Liver (tissue), 9 donors: ENCODE data around the gene GATA6. TPM values are rescaled to one million over a fixed set of nuclear protein-coding genes. Genes with fewer than 3 reads are reported as not detected.

Experiments used
- DNase-seq: peaks from one replicate; pipeline ENCODE4 v3.0.0-alpha.2; 2017; ENCODE audit warnings: low spot score
- H3K27ac ChIP-seq, 2 donors: one replicate each; pipeline ENCODE4 v1.7.0; 2013; ENCODE audit warnings: inconsistent platforms in 2 of 2, low read length in 2 of 2, control low read depth in 1 of 2, low read depth in 1 of 2, mild to moderate bottlenecking in 1 of 2
- H3K27me3 ChIP-seq, 4 donors: one replicate each; pipeline versions ENCODE4 v1.6.1 to v1.7.0; 2013; ENCODE audit warnings: low read length in 3 of 4, inconsistent platforms in 1 of 4, mild to moderate bottlenecking in 1 of 4, moderate library complexity in 1 of 4; ENCODE audit not compliant: control insufficient read depth in 4 of 4, insufficient read depth in 4 of 4
- H3K36me3 ChIP-seq, 4 donors: one replicate each; pipeline versions ENCODE4 v1.6.1 to v1.7.0; 2013; ENCODE audit warnings: low read length in 3 of 4, mild to moderate bottlenecking in 3 of 4, low read depth in 1 of 4, moderate library complexity in 1 of 4; ENCODE audit not compliant: control insufficient read depth in 4 of 4, insufficient read depth in 3 of 4
- H3K4me1 ChIP-seq, 4 donors: one replicate each; pipeline versions ENCODE4 v1.6.1 to v1.7.0; 2013; ENCODE audit warnings: low read length in 3 of 4, mild to moderate bottlenecking in 3 of 4, moderate library complexity in 1 of 4; ENCODE audit not compliant: control insufficient read depth in 4 of 4, insufficient read depth in 4 of 4
- H3K4me3 ChIP-seq, 3 donors: one replicate each; pipeline versions ENCODE4 v1.6.1 to v1.7.0; 2013; ENCODE audit warnings: low read length in 3 of 3, control low read depth in 1 of 3, low read depth in 1 of 3, mild to moderate bottlenecking in 1 of 3
- H3K9ac ChIP-seq, 2 donors: one replicate each; pipeline ENCODE4 v1.7.0; 2013; ENCODE audit warnings: low read length in 2 of 2, mild to moderate bottlenecking in 2 of 2, moderate library complexity in 2 of 2, control low read depth in 1 of 2, low read depth in 1 of 2
- H3K9me3 ChIP-seq, 4 donors: one replicate each; pipeline versions ENCODE4 v1.6.1 to v1.7.0; 2013; ENCODE audit warnings: low read length in 3 of 4; ENCODE audit not compliant: control insufficient read depth in 4 of 4
- FOXA1 ChIP-seq: IDR thresholded peaks from 2 replicates; pipeline ENCODE4 v1.6.1; 2016; ENCODE audit warnings: antibody characterized with exemption
- FOXA2 ChIP-seq: IDR thresholded peaks from 2 replicates; pipeline ENCODE4 v1.6.1; 2016; ENCODE audit warnings: antibody characterized with exemption
- GABPA ChIP-seq, 2 donors: IDR thresholded peaks in 1 of 2; conservative IDR thresholded peaks in 1 of 2; 2 replicates each; pipeline ENCODE4 v1.6.1; 2016; ENCODE audit warnings: antibody characterized with exemption in 2 of 2, mild to moderate bottlenecking in 1 of 2, moderate library complexity in 1 of 2
- RXRA ChIP-seq, 2 donors: IDR thresholded peaks; 2 replicates each; pipeline ENCODE4 v1.6.1; 2017 to 2018; ENCODE audit warnings: antibody characterized with exemption in 2 of 2, mild to moderate bottlenecking in 1 of 2
- TAF1 ChIP-seq: conservative IDR thresholded peaks from 2 replicates; pipeline ENCODE4 v1.6.1; 2016; ENCODE audit warnings: antibody characterized with exemption, mild to moderate bottlenecking
- WGBS: extraction: QIAGEN DNeasy Blood & Tissue Kit; methylation state at CpG from one replicate; pipeline ENCODE4 v1.1.7; 2013; 5-methylcytosine and 5-hydroxymethylcytosine counted together
- polyA plus RNA-seq, 2 donors: library from polyadenylated mRNA; stranded (reverse) in 1 of 2; unstranded in 1 of 2; fragments of 200-250 nt in 1 of 2; fragments of >200 nt in 1 of 2; fragmentation: Nextera tagmentation in 1 of 2; extraction: Ambion mirVana in 1 of 2; gene quantifications; one replicate each; pipeline versions ENCODE4 v1.2.1 to v1.2.3, GENCODE V29; 2013 to 2015
- total RNA-seq, 2 donors: library from RNA; depleted of rRNA; stranded (reverse); fragments of >200 nt; gene quantifications; one replicate each; pipeline ENCODE4 v1.2.3, GENCODE V29; 2014
- TF ChIP-seq, protein P1 (sequence below): IDR thresholded peaks from 2 replicates; pipeline ENCODE4 v1.6.1; 2016; ENCODE audit warnings: antibody characterized with exemption
- TF ChIP-seq, protein P2 (sequence below): IDR thresholded peaks from 2 replicates; pipeline ENCODE4 v1.6.1; 2016; ENCODE audit warnings: antibody characterized with exemption
- donor health status: healthy.
- donor health status: healthy.
- donor health status: healthy.
- donor health status: healthy.
- donor health status: healthy.

Gene GATA6
- total and polyA plus RNA-seq, 4 donors, result 1.8 to 6.6 (median 4.9) TPM

DNA sequence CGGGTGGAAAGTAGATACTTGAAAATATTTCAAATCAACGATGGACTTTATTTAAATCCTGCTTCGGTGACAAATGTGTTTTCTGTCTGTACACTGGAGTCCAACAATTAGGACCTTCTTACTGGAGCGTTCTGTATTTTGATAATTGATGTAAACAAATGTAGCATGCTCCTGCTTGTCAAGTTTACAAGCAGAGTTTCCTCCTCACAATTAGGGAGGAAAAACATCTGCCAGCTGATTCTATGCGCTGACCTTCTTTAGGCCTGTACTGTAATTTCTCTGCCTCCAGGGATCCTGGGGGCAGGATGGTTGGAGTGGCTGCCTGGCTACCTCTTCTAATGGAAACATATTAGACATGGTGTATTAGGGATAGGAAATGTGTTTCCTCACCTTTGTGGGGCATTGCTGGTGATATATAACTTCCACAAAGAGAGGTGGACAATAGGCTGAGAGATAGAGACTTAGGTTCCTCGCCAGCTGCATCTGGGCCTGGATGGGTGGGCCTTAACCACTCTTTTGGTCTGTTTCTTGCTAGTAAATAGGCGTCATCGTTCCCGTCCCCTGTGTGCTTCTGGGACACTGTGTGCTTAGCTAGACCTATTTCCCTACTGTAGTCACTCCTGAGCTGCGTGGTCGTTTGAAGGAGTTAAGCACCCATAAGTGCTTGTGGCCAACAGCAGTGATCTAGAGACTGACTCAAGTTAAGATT is 19.3 kb downstream of the GATA6 start:
- Histone ChIP-seq H3K9ac (no peak overlapping the region), H3K27me3 (no peaks in the 10 kb centered on the region), H3K9me3 (no peaks in the 10 kb centered on the region), H3K4me3 (no peak overlapping the region), H3K27ac (peak overlapping the region in 1 of 2 donors; percentile 19), H3K4me1 (peaks cover 0 to 3% (median 0%) of the 10 kb centered on the region in 4 donors), H3K36me3 (peaks cover 4 to 15% (median 13%) of the 10 kb centered on the region in 4 donors)
- no peak for DNase-seq
- TF ChIP-seq FOXA2, result no peak
- WGBS, result 77% methylated on average over 11 of the region's 11 CpGs

DNA sequence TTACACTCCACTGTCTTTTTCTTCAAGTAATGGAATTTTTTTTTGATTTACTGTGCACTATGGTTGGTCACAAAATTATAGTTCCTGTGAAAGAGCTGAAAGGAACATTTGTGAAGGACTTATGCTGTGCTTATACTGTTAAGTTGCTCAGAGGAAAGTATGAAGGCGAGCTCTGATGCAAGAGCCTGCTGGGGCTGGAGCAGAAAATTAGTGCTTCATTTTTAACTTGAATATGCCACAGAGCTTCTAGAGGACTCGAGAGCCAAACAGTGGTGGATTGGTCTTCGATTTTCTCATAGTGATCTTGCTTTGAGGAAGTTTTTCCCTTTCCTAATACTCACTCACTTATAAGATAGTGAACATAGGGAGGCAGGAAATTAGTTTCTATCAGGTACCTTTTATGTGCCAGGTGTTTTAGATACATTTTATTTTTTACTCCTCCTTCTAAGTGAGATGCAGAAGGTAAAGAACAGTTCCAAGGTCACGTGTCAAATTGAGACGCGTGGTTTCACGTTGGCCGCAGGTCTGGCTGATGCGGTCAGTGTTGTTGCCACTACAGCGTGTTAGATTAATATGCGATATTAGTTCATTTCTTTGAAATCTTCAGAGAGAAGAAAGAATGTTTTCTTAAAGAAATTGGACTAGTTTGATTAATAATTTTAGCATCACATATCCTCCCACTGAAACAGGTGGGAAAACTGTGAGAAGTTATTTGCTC is 20.2 kb downstream of the GATA6 start:
- Histone ChIP-seq H3K36me3 (peaks cover 4 to 14% (median 11%) of the 10 kb centered on the region in 4 donors), H3K4me3 (no peak overlapping the region), H3K9ac (no peak overlapping the region), H3K27ac (peak overlapping the region in 1 of 2 donors; percentile 36), H3K9me3 (no peaks in the 10 kb centered on the region), H3K4me1 (peaks cover 0 to 9% (median 5%) of the 10 kb centered on the region in 4 donors), H3K27me3 (no peaks in the 10 kb centered on the region)
- TF ChIP-seq, protein P1, sequence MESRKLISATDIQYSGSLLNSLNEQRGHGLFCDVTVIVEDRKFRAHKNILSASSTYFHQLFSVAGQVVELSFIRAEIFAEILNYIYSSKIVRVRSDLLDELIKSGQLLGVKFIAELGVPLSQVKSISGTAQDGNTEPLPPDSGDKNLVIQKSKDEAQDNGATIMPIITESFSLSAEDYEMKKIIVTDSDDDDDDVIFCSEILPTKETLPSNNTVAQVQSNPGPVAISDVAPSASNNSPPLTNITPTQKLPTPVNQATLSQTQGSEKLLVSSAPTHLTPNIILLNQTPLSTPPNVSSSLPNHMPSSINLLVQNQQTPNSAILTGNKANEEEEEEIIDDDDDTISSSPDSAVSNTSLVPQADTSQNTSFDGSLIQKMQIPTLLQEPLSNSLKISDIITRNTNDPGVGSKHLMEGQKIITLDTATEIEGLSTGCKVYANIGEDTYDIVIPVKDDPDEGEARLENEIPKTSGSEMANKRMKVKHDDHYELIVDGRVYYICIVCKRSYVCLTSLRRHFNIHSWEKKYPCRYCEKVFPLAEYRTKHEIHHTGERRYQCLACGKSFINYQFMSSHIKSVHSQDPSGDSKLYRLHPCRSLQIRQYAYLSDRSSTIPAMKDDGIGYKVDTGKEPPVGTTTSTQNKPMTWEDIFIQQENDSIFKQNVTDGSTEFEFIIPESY, result no peak
- TF ChIP-seq GABPA (IDR thresholded peaks at IDR 0.05 in 1 of 2, conservative IDR thresholded peaks at IDR 0.05 in 1 of 2) (no peak), RXRA (IDR thresholded peaks at IDR 0.05) (no peak)
- no peak for DNase-seq
- 76% methylated on average over 11 of the region's 11 CpGs for WGBS

DNA sequence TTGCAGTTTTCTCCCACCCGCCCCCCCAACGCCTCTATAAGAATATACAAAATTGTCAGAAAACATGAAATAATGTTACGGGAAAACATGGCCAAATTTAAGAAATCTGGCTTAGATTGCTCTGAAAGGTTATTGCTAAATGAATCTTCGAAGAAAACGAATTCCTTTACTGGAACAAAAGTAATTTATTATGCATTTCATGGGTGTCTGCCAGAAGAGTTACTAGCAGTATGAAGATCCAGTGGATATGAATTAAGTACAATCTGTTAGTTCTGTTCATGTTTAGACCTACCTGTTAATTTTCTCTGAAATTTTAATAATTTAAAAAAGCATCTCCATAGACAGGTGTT is 21.9 kb downstream of the GATA6 start:
- no peak overlapping the region for H3K27ac ChIP-seq
- H3K4me1 ChIP-seq, result peaks cover 0 to 9% (median 5%) of the 10 kb centered on the region in 4 donors
- H3K36me3 ChIP-seq, result peaks cover 2 to 4% (median 3%) of the 10 kb centered on the region in 4 donors
- no peaks in the 10 kb centered on the region for H3K9me3 ChIP-seq
- no peak for DNase-seq
- 84% methylated on average over 5 of the region's 5 CpGs for WGBS
- H3K27me3 ChIP-seq, result no peaks in the 10 kb centered on the region
- no peak overlapping the region for H3K9ac ChIP-seq
- TF ChIP-seq TAF1, result no peak
- H3K4me3 ChIP-seq, result no peak overlapping the region

DNA sequence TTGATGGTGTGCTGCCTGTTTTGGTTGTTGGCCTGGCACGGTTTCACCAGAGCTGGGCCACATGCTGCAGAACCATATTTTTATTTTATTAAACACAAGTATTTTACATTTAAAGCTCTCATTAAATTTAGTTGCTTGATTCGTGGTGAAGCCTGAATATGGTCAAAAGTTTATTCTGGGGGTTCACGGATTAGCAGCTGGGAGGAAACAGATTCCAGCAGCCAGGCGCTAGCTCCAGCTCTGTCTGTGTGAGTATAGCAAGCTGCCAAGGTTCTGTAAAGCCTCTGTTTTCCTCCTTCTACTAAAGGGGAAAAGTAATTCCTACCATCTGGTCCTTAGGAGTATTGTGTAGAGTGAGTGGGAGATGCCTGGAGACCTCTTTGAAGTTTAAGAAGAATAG is 22.5 kb downstream of the GATA6 start:
- TF ChIP-seq TAF1 (no peak), FOXA2 (no peak), FOXA1 (no peak)
- TF ChIP-seq, protein P2, sequence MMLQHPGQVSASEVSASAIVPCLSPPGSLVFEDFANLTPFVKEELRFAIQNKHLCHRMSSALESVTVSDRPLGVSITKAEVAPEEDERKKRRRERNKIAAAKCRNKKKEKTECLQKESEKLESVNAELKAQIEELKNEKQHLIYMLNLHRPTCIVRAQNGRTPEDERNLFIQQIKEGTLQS, result no peak
- Histone ChIP-seq H3K27me3 (no peaks in the 10 kb centered on the region), H3K4me3 (no peak overlapping the region), H3K4me1 (peaks cover 0 to 9% (median 5%) of the 10 kb centered on the region in 4 donors), H3K36me3 (peaks cover 0 to 4% (median 2%) of the 10 kb centered on the region in 4 donors), H3K9me3 (no peaks in the 10 kb centered on the region), H3K9ac (no peak overlapping the region), H3K27ac (no peak overlapping the region)
- no peak for DNase-seq
- WGBS, result 79% methylated on average over 4 of the region's 4 CpGs
